Caki2 (cell line): ENCODE data around the gene MCM9. TPM values are rescaled to one million over a fixed set of nuclear protein-coding genes. Genes with fewer than 3 reads are reported as not detected.
"Not testable (repeated sequence)": the region's sequence is repeated elsewhere in the genome, so short reads cannot be mapped to it uniquely, and the experiment has no call there.

Experiments used
- DNase-seq: peaks from one replicate; pipeline ENCODE4 v3.0.0-alpha.2; 2015; ENCODE audit warnings: low read depth
- in situ Hi-C: cut with HindIII; loops from 2 replicates; pipeline ENCODE4 v1.10.0; 2016; ENCODE audit warnings: low sequenced_read_pairs, low pct_unique_long_range_greater_than_20kb, mixed read lengths
- total RNA-seq: library from RNA; depleted of rRNA; stranded (reverse); fragments of >200 nt; shearing (Covaris generic); gene quantifications from 2 replicates; pipeline ENCODE4 v1.2.3, GENCODE V29; 2014; ENCODE audit warnings: low replicate concordance

MCM9 gene
- total RNA-seq, 1 experiment from 2014 or later = 4.8 TPM

DNA sequence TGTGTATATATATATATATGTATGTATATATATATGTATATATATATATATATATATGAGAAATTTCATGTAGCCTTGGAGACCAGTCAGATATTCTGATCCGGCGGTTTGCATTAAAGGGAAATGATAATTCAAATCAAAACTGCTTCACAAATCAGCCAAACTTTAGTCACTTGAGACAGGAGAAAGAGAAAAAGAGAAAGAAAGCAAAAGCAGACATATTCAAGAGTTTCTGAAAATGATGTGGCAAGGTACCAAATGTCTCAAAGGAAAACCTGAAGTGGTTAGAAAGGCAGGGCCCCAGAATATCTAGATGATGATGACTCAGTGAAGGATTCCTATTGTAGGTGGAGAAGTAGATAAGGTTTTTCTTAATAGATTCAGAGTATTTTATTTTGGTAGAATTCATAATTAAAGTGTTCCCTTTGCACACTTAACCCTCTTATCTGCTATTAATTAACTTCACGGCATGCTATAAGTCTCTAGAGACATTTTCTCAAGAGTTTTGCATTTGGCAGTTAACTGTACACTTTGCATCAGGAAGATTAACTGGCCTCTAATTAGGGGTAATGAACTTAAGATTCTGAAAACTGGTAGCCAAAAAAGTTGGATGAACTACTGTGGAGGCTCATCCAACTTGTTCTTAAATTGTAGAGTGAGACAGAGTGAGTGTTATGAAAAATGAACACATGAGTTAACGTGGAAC, 91.1 kb downstream of the MCM9 start:
- no peak for DNase-seq

DNA sequence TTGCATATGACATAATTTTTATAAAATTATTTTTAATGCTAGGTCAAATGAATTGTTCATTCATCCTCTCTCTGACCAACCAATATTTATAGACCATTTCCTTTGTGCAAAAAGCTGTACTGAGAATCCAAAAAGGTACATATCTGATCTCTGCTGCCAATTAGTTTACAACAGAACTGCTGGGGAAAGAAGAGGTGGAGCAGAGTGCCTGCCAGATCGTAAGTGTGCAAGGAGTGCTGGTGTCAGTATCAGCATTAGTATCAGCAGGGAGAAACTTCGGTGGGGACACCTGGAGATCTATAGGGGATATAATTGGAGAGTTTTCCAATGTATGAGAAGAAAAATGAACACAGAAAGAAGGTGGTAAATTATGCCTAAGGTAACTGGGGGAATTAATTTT, 104.3 kb downstream of the MCM9 start:
- no peak for DNase-seq
- in situ Hi-C loops = no loop called here

More for the DNA sequence above, 91.1 kb downstream of the MCM9 start:
- in situ Hi-C loops = no loop called here

DNA sequence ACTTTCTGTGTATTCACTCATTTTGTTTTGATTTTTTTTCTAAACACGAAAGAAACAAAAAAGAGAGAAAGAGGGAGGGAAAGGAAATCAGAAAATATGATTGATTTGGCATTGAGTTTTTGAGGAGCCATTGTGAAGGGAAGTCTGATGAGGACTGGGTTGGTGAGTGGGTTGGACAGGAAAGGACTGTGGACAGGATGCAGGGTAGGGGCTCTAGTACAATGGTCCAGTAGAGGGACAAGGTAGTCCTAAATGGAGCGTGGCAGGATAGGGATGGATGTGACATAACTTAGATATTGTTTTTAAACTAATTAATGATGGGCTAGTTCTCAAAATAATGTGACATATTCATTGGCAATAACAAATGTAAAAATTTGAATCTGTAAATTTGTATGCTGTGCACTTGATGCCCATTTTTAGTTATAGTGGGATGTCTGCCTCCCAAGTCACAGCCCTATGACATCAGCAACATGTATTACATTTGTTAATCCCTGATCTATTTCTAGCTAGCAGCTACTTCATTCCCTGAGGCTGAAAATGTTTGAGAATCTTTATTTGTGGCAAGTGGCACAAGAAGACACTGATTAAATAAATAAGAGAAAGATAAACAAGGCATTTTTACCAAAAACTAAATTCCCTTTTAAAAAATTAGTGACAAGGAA, 105.0 kb downstream of the MCM9 start:
- no peak for DNase-seq
- in situ Hi-C loops = no loop called here

DNA sequence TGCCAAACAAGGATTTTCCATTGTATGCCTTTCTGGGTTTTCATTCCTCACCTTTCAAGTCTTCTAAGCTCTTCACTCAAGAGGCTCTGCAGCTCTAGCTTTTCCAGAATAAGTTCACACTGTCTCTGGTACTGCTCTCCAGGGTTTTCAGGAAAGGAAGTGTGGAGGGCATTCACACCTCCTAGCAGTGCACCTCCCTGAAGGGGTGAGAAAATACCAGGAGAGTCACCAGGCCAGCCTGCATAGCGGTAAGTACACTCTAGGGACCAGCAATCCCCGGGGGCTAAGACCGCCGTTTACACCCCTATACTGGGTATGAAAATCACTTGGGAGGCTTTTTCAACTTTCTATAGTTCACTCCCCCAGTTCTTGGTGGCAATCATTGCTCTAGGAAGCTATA, 108.9 kb downstream of the MCM9 start:
- DNase-seq = no peak
- in situ Hi-C loops = no loop called here

DNA sequence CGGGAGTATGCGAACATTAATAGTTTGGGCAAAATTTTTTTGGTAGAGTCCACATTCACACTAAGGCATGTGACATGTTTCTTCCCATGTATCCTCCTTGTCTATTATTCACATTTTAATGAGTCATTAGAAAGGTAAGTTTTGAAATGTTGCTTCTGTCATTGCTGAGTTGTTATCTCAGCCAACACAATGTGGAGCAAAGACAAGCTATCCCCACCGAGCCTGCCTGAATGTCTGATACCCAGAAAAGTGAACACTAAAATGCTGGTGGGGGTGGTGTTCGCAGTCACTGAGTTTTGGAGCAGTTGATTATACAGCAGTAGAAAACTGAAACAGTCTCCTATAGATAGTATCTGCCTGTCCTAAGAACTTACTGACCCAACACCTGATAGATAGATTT, 109.3 kb downstream of the MCM9 start:
- in situ Hi-C loops = no loop called here
- no peak for DNase-seq

DNA sequence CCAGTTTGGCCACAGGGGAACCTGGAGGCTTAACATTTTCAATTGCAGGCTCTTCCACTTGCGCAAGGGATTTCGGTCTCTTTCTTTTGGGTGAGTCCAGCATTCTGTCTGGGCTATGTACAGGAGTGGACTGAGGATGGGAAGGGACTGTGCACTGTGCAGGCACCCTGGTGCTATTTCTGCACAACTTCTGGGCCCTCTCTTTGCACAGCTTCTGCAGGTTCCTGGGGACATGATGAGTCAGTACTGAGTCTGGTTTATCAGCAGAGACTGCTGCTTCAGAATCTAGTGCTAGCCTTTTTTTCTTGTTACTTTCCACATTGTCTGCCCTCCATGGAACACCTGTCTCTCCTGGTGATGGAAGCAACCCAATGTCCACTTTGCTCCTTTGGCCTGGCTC, 119.5 kb downstream of the MCM9 start:
- in situ Hi-C loops = no loop called here
- DNase-seq = no peak

DNA sequence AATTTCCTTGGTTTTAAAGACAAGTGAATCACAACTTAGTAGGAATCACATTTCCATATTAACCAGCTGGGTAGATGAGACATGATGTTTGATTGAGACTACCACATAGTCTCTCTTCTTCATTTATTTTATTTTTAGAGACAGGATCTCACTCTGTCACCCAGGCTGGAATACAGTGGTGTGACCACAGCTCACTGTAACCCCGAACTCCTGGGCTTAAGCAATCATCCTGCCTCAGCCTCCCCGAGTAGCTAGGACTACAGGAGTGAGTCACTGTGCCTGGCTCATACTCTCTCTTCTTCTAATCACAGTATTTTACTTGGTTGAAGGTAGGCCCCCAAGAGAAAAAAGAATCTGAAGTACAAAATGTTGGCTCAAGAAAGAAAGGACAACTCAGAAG, 121.2 kb downstream of the MCM9 start:
- no peak for DNase-seq
- in situ Hi-C loops = no loop called here

DNA sequence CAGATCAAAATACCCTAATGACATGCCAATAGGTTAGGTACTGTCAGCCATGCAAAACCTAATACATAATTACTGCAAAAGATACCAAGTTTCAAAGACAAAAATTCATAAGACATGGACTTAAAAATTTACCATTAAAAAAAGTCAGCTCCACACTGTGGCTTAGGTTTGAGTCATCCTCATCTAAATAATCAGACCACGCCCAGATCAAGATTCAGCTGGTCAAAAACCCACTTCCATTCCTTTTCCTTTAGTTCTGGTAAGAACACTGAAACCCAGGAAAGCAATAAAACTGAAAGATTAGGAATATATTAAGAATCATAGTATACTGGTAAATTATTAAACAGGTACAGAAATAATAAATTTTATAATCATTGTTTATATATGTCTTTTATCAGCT, 122.0 kb downstream of the MCM9 start:
- no peak for DNase-seq
- in situ Hi-C loops = no loop called here

DNA sequence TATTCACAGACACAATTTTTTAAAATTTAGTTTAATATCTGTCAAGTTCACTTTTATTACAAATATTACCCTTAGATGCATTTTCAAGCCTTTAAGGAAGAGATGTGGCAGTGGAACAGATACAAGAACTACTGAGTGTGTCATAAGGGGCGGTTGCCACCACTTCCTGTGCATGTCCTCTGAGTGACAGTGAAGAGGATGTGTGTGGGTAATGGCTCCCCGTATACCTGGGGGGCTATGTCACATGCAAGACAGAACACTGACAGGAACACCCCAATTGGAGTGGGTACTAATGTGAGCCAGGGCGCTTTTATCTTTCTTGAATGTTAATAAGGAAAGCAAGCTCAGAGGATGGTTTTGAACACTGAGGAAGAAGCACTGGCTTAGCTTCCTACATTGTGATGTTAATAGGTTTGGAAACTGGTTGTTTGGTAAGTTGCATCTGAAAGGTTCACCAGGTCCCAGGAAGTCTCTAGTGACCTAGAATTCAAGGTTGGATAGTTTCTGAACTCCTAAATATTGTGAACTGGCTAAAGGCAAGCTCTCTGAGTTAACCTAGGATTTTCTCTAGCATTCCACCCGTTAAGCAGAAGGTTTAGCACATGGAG, 124.4 kb downstream of the MCM9 start:
- no peak for DNase-seq
- in situ Hi-C loops = no loop called here

DNA sequence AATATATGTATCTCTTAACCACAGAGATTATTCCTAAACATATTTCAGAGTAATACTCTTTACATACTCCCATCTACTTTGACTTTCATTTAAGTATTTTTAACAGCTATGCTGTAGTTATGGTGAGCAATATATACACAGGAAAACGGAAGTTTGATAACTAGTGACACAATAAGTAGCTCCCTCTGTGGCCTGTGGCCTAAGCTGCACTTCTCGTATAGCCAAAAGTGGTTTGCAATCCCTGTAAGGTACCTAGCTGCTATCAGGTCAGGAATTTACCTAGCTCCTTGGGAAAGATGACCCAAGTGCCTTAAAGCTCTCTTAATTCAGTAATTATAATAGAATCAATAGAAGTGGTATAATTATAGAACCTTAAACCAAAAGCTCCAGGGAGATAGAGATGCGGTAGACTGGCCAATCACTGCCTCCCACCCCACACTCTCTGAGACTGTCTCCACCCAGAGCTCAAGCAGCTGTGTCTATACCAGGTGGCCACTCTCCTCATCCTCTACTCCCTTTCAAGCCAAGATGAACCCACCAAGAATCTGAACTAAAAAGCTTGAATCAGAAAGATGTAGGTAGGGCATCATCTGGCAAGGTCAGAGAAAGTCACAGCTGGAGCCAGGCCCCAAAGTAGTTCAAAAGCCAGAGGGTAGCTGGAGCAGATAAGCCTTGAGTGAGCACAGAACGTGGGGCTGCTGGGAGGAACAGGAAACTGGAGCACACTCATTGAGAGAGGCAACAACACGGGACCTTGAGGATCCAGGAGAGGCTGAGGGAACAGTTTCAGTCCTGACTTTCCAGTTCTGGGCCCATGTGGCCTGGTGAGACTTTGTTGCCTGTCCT, 125.9 kb downstream of the MCM9 start:
- in situ Hi-C loops = no loop called here
- DNase-seq = no peak

DNA sequence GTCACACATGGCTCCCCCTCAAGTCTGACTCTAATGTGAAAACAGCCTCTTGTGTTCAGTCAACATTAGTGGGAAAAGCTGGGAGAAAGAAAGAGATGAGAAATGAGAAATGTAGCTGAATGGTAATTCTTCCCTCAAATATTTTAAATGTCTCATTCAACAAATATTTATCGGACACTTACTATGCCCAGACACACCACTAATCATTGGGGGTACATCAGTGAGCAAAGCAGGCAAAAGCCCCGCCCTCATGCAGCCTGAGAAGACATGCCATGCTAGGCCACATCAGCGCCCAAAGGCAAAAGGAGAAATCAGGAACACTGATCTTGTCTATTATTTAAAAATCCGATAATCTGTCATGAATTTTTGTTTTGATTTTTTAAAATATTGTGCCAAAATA, 130.9 kb downstream of the MCM9 start:
- no peak for DNase-seq
- in situ Hi-C loops = no loop called here

DNA sequence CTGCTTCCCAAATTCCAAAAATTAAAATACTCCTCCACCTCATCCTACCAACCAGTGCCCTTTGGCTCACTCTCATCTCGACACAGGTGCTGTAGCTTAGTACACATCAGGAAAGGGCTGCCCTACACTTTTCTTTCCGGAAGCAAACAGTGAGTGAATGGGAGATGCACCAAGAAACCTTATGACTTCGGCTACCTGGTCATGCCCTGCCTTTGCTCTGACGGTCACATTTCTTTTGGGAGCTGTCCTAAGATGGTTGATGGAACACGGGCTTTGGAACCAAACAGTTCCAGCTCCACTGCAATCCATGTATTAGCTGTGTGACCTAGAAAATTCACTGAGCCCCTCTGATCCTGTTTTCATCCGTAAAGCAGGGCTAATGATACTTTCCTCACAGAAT, 133.7 kb downstream of the MCM9 start:
- DNase-seq = no peak
- in situ Hi-C loops = no loop called here

DNA sequence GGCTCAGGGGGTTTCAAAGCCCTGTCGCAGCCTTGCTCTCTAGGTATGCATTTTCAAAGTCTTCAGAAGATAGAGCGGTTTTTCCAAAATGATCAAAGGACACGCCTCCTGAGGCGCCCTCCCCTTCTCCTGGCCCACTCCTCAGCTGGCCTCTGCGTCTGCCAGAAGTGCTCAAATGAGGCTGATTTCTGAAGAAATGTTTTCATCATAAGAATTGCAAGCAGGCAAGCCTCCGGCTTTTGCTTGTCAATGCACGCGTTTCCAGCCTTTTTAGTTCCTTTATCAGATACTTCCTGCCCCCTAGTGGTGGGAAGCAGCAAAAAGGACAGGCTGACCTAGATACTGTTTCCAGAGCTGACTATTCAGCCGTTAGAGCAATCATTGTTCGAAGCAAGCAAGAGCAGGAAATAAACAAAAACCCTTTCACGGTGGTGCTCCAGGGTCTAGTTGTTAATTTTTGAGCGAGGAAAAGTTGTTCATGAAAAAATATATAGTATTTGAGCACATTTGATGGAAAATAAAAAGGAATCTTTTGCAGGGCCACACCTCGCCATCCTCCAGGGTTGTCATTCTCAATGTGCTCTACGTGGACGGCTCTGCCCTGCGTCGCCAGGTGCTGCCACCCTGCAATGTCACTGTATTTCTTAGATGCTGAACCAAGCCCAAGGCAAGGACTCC, 134.4 kb downstream of the MCM9 start:
- in situ Hi-C loops = no loop called here

DNA sequence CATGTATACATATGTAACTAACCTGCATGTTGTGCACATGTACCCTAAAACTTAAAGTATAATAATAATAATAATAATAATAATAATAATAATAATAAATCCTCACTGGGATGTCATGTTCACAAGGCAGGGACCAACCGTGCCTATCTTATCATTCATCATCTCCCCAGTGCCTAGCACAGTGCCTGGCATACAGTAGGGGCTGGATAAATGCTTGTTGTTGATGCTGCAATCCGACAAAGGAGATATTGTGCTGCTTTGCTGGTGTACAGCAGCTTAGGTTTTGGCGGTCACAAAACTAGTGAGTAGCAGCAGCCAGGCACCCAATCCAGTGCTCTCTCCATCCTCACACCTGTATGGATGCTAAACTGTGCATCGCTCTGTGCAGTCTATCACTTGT, 135.1 kb downstream of the MCM9 start:
- in situ Hi-C loops = no loop called here
- no peak for DNase-seq

More for the DNA sequence above, 134.4 kb downstream of the MCM9 start:
- peak; percentile 50 for DNase-seq

DNA sequence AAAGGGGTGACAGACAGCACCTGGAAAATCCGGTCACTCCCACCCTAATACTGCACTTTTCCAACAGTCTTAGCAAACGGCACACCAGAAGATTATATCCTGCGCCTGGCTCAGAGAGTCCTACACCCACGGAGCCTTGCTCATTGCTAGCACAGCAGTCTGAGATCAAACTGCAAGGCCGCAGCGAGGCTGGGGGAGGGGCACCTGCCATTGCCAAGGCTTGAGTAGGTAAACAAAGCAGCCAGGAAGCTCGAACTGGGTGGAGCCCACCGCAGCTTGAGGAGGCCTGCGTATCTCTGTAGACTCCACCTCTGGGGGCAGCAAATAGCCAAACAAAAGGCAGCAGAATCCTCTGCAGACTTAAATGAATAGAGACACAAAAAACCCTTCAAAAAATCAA, 138.4 kb downstream of the MCM9 start:
- in situ Hi-C loops = not testable (repeated sequence)
- peak; percentile 45 for DNase-seq

DNA sequence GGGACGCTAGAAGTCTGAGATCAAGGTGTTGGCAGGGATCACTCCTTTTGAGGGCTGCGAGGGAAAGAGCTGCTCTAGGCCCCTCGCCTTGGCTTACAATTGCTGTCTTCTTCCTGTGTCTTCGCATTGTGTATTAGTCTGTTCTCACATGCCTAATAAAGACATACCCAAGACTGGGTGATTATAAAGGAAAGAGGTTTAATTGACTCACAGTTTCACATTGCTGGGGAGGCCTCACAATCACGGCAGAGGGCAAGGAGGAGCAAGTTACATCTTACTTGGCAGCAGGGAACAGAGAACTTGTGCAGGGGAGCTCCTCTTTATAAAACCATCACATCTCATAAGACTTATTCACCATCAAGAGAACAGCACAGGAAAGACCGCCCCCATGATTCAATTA, 143.5 kb downstream of the MCM9 start:
- in situ Hi-C loops = no loop called here
- DNase-seq = no peak

DNA sequence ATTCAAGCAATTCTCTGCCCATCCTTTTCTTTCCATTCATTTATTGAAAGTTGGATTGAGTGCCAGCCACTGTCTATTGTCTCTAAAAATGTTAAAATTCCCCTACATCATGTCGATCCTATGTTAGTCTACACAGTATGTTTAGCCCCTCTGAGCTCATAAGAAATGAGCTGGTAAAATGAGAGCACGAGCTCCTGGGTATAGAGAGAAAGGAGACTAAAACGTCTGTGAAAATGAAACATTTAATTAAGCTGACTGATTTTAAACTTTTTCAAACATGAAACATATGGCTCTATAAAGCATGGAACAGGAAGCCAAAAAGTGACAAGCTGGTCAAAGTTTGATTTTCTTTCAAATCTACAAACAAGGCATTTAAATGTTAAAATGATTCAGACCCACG, 145.0 kb downstream of the MCM9 start:
- in situ Hi-C loops = no loop called here
- DNase-seq = no peak

DNA sequence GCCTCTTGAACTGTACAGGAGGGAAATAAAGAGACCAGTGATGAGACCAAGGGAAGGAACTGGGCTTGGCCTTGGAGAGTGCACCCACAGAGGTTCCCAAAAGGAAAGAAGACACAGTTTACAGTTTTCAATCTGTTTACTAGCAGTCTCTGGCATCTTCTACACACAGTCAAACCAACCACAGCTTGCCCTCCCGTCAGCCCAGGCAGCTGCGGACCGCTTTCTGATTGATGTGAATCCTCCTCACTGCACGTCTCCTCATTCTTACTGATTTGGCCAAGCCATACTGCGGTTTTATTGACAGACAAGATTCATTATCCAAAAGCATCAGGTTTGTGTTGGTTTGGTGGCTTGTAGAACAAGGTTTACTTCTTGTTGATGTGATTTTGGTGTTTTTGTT, 145.5 kb downstream of the MCM9 start:
- in situ Hi-C loops = no loop called here
- DNase-seq = no peak
